ENCODE data around the gene CAMTA1.
A peak's percentile ranks its signal among the peaks of the same experiment; 100 is the strongest.

CAMTA1 gene

GRCh38 chr1:7557301-7557891 lies 772.1 kb downstream of the CAMTA1 start:
- DNase-seq (ENCODE audit: low spot score) = no peak

GRCh38 chr1:7558041-7558461 lies 772.8 kb downstream of the CAMTA1 start:
- DNase-seq (ENCODE audit: low spot score) = no peak

DNA sequence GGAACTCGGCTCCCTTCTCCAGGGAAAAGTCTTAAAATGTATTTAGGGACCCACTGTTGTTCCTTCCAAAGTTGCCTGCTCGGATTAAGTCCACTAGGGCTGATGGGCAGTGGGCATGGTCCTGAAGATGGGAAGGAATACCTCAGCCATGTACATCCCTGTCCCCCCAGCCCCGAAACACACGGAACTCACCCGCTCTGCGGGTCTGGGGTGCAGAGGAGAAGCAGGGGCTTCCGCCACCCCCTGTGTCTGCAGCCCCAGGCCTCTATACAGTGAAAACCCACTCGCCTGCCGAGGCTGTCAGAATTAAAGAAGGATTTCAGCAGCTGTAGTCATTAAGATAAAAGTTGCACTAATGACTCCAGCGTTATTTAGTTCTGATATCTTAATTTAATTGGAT lies 773.2 kb downstream of the CAMTA1 start:
- no peak for DNase-seq (ENCODE audit: low spot score)

DNA sequence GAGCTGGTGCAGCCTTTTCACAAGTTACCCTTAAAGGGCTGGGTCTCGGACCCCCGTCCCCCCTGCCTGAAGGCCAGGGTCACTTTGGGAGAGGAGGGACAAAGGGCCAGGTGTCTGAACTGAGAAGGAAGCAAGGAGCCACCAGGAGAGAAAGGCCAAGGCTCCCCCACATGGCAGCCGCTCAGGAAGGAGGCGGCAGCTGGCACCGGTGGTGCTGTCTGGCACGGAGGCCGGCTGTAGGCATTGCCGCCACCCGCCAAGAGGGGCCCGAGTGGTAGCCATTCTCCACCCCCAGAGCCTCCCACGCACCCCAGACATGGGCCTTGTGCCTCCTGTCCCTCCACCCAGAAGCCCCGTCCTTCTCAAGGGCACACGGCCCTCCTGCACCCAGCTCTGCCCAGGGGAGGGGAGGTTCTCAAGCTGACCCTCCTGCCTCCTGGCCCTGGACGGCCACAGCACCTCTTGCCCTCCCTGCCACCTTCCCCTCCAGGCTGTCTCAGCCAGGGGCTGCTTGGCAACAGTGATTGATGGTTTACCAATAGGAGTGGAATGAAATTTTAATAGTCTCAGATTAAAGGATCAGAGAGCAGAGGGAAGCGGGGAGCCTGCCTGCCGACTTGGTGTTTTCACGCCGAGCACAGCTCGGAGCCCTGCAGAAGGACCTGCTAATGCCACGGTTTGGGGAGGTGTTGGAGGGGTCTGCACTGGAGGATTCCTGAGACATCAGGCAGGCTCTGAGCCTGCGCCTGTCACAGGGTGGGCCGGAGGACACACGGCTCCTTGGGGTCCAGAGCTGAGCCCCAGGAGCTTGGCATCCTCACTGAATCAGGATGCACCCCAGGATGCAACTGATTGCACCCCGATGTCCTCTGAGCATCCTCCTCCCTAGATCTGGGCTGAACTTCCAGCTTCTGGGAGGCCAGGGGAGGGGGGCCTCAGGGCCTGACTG lies 773.9 kb downstream of the CAMTA1 start:
- no peak for DNase-seq (ENCODE audit: low spot score)

GRCh38 chr1:7560128-7560527 lies 774.9 kb downstream of the CAMTA1 start:
- DNase-seq (ENCODE audit: low spot score) = no peak

GRCh38 chr1:7560601-7561181 lies 775.4 kb downstream of the CAMTA1 start:
- no peak for DNase-seq (ENCODE audit: low spot score)

DNA sequence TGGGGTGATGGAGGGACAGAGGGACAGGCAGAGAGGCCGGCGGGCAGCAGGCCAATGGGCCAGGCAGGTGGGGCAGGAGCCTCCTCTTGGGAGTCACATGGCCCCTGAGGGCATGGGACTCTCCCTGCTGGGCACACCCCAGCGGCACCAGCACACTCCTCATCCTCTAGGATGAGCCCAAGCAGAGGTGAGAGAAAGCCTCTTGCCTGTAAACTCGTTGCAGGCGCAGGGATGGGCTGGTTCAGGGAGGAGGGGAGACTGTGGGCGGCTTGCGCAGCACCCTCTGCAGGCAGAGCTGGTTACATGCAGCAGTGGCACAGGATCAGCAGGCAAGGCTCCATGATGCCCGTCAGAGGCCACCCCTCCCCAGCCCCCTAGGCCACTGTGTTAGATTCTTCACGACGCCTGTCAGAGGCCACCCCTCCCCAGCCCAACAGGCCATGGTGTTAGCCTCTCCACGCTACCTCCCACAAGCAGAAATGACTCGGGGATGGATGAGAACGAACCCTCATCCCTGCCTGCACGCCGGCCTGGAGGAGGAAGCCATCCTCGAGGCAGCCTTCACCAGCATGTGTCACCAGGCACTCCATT lies 776.2 kb downstream of the CAMTA1 start:
- DNase-seq (ENCODE audit: low spot score) = peak; percentile 49

GRCh38 chr1:7561936-7562728 lies 776.9 kb downstream of the CAMTA1 start:
- no peak for DNase-seq (ENCODE audit: low spot score)

DNA sequence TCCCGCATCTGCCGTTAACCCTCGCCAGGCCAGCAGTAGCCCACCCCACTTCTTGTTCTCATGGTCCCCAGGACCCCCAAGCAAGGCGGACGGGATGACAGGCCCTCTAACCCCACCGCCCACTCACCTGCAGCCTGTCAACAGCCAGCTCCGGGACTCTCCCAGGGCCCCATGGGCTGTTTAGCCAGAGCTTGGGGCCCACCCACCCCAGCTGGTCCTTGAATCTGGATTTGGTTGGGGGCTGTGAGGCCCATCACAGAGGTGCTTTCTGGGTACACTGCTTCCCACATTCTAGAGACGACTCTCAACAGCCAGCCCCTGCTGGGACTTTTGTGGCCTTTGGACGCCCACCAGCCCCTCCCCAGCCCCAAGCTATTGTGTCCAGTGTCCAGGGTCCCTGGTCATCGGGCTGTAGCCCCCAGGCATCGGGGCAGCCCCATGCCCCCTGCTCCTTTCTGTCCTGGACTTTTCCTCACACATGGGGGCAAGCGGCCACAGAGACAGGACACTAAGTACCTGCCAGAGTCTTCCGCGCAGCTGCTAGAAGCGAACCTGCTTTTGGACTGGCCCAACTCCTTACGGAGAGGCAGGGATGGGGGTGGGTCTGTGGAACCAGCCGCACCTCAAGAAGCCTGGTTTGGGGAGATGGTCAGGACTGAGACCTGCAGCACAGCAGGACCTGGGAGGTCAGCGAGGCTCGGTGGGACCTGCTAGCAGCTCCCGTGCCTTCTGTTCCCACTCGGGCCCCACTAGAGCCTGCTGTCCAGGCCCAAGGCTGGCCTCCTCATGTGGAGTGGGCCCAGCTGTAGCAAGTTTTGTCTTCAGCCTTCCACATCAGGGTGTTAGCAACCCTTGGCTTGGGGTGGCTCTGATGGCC lies 777.7 kb downstream of the CAMTA1 start:
- no peak for DNase-seq (ENCODE audit: low spot score)

- no peak for DNase-seq (ENCODE audit: low spot score)
These were observed 778.9 kb downstream of the CAMTA1 start for GRCh38 chr1:7564137-7564536.

DNA sequence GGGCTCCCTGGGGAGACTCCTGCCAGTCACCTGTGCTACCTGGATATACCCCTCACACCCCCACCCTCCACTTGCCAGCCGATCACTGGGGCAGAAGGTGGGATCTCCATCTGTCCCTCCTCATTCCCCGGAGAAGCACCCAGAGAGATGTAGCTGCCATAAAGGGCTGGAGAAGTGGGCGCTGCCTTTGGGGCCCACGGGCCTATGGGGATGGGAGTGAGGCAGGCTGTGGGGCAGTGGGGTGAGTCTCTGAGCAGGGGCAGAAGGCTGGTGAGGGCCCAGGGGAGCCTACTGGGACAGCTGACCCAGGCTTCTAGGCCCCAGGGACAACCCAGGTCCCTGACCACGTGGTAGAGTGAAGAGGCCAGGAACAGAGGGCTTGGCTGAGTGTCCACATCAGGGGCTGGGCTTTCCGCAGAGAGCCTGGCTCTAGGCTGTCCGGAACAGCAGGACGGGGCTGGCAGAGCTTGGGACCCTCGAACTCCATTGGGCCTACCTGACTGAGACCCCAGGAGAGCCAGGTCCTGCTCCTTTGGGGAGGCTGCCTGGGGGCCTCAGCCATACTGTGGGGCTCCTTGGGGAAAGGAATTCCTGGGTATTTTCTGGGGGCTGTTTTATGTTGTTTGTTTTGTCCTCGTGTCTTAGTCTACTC lies 780.0 kb downstream of the CAMTA1 start:
- no peak for DNase-seq (ENCODE audit: low spot score)

GRCh38 chr1:7566417-7567375 lies 781.4 kb downstream of the CAMTA1 start:
- DNase-seq (ENCODE audit: low spot score) = no peak

- DNase-seq (ENCODE audit: low spot score) = no peak
These were observed 782.1 kb downstream of the CAMTA1 start for GRCh38 chr1:7567376-7567775.

- no peak for DNase-seq (ENCODE audit: low spot score)
These were observed 782.8 kb downstream of the CAMTA1 start for GRCh38 chr1:7568053-7568452.

GRCh38 chr1:7568901-7569524 lies 783.8 kb downstream of the CAMTA1 start:
- DNase-seq (ENCODE audit: low spot score) = no peak

GRCh38 chr1:7570311-7570710 lies 785.1 kb downstream of the CAMTA1 start:
- no peak for DNase-seq (ENCODE audit: low spot score)

- no peak for DNase-seq (ENCODE audit: low spot score)
These were observed 787.4 kb downstream of the CAMTA1 start for GRCh38 chr1:7572654-7573152.

- DNase-seq (ENCODE audit: low spot score) = no peak
These were observed 788.2 kb downstream of the CAMTA1 start for GRCh38 chr1:7573481-7573880.

Data from NAMALWA (cell line).